GM19455 (cell line): ENCODE data around the gene CLEC4M.
"Not testable (repeated sequence)": the region's sequence is repeated elsewhere in the genome, so short reads cannot be mapped to it uniquely, and the experiment has no call there.

Experiments used
- ATAC-seq: cut with Tn5 transposase; IDR thresholded peaks from one replicate; pipeline ENCODE4 v1.9.1; 2021; ENCODE audit not compliant: unreplicated experiment

Gene CLEC4M

DNA sequence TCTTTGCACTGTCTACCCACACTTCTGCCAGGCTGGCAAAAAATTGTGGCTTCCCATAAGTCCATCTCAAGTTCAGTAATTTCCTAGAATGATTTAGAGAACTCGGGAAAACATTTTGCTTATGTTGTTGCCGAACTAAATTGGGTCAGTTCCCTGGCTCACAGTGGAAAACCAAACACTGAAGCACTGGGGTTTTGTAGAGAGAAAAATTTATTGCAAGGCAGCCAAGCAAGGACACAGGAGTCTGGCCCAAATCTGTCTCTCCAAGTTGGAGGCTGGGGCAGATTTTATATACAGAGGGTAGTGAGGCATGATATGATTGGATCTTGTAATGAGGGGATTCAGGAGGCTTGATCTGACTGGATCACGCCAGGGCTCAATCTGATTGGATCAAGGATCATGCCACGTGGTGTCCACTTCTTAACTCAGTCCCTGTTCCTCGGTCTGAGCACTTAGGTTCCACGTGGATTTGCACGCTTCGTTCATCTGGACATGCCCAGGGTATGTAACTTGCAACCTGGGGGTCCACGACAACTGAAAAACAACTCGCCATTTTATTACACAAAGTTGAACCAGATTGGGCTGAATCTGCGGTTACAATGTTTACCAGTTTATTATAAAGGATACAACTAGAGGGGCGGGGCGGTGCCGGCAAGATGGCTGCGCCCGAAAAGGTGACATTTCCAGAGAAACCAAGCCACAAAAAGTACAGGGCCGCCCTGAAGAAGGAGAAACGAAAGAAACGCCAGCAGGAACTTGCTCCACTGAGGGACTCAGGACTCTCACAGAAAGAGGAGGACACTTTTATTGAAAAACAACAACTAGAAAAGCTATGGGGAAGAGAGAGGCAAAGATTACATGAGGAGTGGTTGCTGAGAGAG, 23.0 kb upstream of the CLEC4M start:
- no peak for ATAC-seq

DNA sequence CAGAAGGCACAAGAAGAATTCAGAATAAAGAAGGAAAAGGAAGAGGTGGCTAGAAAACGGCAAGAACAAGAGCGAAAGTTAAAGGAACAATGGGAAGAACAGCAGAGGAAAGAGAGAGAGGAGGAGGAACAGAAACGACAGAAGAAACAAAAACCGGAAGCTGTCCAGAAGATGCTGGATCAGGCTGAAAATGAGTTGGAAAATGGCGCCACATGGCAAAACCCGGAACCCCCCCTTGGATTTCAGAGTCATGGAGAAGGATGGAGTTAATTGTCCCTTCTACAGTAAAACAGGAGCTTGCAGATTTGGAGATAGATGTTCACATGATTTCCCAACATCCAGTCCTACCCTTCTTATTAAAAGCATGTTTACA, 22.4 kb upstream of the CLEC4M start:
- no peak for ATAC-seq

DNA sequence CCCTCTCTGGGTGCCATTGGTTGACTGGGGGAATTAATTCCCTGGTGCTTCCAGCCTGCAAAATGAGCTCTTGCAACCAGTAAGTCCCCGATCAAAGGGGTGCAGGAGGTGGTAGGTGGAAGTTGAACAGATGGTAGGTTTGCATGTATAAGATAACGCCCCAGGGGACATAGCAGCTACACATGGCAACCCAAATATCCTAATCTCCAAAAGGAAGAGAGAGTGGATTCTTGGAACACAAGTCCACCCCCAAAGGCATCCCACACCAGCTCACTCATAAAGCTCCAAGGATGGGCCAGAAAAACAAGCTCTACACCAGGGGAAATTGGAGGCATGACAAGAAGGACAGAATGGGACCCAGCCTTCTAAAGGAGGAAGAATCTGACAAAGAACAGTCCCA, 20.5 kb upstream of the CLEC4M start:
- no peak for ATAC-seq

DNA sequence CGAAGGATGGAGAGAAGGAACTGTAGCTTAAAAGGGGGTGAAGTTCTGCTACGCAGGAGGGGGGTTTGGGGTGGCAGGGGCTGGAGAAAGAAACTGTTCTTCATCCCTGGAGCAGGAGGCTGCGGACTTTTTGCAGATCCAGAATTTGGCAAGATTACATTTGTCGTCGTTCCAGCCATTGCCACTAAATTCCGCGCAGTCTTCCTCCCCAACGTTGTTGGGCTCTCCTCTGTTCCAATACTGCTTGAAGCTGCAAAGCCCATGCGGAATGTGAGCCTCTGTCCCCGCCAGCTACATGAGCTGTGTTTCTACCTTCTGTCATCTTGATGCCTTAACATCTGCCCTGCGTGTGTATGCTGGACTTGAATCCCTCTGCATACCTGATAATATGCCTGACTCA, 20.1 kb upstream of the CLEC4M start:
- no peak for ATAC-seq

DNA sequence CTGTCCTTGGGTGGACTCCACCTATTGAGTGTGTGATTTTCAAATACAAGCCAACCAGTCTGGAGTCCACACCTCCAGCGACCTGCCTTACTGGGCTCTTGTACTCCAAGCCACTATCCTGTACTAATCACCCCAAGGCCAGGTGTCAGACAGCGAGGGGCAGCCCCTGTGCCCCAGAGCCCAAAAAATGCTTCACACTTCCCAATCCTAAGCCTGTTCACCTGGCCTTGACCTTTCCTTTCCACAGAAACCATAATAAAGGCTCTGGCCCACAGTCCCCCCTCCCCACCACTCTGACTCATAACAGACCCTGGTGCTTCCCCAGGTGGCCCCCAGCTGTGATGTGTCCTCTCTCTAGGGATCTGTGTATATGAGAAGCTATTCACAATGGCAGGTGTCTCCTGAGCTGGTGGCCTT, 19.6 kb upstream of the CLEC4M start:
- ATAC-seq = no peak

DNA sequence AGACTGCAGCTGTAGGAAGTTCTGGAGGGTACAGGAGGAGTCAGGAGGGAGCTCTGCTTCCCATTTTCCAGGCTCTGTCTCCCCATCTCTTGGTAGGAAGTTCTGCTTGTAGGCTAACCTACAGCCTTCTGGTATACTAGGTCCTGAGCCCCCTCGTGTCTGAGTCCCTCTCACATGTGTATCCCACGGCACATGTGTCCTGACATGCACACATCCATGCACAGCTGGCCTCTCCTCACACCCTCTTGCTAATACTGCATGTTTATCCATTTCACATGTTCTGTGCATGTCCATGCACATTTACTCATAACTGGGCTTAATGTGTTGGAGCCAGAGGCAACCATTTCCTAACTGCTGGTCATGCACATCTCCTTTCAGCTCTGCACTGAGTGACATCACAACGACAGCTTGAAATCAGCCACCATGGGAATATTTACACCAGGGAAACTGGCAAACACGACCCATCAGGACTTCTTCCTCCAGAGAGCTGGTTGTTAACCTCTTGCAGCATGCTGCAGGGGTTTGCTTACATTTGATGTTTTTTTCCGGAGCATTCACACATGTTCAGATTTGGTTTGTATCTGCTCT, 18.8 kb upstream of the CLEC4M start:
- no peak for ATAC-seq

DNA sequence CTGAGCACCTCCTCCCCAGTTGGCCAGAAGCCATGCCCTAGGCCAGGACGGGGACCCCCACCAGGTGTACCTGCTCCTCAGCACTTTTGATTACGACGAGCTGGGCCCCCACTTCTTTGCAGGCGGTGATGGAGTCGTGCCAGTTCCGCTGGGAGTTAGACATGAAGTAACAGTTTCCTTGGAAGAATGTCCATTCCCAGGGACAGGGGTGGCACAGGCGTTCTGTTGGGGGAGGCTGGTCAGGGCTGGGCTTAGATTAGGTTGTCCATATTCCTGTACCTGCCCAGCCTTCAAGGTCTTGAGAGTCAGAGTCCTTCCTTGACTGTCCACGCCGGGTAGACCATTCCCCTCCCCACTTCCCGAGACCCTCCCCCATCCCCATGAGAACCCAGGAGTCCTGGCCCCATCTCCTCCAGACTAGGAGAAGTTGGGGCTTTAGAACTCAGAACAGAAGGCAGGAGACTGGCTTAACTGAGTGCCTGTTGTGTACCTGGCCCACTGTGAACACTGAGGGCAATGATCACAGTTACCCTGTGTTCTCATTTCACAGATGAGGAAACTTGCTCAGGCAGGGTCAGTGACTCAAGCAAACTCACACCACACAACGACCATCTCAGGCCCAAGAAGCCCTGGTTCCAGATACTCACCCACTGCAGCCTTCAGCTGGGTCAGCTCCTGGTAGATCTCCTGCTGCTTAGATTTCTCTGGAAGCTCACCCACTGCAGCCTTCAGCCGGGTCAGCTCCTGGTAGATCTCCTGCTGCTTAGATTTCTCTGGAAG, 18.0 kb upstream of the CLEC4M start:
- ATAC-seq = no peak

DNA sequence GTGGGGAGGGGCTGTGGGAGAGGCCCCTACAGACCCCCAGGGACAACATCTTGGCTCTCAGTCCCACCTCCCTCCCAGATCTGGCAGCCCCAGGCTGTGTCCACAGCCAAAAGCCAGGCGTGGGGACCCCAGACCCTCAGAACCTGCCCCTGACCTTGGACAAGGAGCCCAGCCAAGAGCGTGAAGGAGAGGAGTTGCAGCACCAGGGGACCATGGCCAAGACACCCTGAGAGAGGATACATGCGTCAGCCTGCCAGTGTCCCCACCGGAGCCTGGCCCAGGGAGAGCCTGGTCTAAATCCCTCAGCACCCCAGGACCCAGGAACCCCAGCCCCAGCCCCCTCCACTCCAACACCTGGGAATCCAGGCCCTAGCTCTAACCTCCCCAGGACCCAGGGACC, 16.7 kb upstream of the CLEC4M start:
- not testable (repeated sequence) for ATAC-seq

DNA sequence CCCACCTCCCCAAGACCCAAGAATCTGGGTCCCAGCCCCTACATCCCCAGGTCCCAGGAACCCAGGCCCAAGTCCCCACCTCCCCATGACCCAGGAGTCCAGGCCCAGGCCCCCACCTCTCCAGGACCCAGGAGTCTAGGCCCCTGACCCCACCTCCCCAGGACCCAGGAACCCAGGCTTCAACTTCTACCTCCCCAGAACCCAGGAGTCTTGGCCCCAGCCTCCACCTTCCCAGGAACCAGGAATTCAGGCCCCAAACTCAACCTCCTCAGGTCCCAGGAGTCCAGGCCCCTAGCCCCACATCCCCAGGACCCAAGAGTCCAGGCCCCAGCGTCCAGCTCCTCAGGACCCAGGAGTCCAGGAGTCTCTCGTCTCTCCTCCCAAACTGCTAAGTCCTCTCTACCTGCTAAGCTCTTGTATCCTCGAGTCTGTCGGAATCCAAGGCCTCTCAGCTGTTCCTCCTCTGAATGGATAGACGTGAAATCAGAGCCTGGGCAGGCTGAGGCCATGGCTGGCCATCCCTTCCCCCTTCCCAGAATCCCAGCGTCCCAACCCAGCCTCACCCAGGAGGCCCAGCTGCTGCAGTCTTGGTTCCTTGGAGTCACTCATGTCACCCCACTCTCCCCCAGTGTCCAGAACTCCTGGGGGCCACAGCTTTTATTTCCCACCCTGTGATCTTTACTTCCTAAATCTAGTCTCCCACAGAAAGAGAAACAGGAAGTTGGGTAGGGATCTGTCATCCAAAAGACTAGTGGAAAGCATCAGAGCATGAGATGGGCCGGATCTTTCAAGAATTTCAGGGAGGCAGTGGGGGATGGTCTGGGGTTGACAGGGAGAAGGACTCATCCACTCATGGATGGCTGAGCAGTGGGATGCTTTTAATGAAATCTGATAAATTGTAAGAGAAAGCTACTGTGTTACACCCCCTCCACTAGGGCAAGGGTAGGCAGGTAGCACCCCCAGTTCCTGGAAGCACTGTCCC, 15.8 kb upstream of the CLEC4M start, which contains the start of gene CD209:
CD209 (minus strand) TSS at position 632 of the 982 bp plus-strand sequence; CDS start at position 609, 23 bp downstream.
- no peak for ATAC-seq

DNA sequence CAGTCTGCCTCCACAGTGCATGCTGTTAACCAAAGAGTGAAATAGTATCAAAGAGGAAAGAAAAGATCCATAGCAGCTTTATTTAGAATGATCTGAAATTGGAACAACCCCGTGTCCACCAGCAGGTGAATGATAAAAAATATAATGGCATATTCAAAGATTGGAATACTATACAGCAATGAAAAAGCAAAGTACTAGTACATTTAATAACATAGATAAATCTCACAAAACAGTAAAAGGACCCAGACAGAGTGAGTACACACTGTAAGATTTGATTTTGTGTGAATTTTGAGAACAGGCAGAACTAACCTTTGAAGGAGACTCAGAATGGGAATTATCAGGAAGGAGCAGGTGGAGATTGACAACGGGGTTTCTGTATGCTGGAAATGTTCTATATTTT, 14.9 kb upstream of the CLEC4M start:
- ATAC-seq = no peak

DNA sequence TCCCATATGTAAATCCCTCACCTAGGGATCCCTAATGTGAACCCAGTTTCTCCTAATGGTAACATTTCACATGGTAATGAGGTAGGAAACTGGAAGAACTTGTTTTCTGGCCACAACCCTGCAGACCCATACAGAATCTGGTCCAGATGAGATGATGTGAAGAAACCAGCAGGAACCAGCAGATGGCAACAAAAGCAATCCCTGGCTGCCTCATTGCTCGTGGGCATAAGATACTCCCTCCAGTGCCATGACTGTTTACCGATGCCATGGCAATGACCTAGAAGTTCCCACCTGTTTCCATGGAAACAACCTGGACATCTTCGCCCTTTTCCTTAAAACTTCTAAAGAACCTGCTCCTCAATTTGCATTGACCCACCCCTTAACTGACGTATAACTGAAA, 14.3 kb upstream of the CLEC4M start:
- no peak for ATAC-seq

DNA sequence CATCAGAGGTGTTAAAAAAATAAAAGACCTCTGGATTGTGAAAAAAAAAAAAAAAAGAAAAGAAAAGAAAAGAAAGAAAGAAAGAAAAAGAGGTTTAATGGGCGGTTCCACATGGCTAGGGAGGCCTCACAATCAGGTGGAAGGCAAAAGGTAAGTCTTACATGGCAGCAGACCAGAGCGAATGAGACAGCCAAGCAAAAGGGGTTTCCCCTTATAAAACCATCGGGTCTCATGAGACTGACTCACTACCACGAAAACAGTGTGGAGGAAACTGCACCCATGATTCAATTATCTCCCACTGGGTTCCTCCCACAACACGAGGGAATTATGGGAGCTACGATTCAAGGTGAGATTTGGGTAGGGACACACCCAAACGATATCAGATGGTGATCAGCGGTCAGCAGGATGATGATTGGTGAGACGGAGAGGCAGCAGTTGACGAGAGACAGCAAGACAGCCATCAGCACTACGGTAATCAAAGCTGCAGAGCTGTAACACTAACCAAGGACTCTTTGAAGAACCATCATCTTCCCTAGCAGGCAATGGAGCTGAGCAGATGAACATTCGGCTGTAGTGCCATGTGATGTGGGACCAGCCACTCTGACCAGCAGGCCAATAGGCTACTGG, 11.8 kb upstream of the CLEC4M start:
- no peak for ATAC-seq

DNA sequence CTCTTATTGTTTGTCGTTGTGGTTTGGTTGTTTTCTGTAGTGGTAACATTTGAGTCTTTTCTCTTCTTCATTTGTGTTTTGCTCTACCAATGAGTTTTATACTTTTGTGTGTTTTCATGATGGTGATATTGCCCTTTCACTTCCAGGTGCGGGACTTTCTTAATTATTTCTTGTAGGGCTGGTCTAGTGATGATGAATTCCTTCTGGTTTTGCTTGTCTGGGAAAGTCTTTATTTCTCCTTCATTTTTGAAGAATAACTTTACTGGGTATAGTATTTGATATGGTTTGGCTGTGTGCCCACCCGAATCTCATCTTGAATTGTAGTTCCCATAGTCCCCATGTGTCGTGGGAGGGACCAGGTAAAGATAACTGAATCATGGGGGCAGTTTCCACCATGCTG, 6.8 kb upstream of the CLEC4M start:
- no peak for ATAC-seq

DNA sequence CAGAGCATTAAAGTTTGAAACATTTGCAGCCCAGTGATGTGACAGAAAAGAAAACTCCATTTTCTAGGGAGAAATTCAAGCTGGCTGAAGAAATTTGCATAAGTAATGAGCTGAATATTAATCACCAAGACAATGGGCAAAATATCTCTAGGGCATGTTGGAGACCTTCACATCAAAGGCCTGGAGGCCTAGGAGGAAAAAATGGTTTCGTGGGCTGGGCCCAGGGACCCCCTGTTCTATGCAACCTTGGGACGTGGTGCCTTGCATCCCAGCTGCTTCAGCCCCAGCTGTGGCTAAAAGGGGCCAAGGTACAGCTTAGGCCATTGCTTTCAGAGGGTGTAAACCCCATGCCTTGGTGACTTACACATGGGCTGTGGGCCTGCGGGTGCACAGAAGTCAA, 5.7 kb upstream of the CLEC4M start:
- ATAC-seq = no peak

DNA sequence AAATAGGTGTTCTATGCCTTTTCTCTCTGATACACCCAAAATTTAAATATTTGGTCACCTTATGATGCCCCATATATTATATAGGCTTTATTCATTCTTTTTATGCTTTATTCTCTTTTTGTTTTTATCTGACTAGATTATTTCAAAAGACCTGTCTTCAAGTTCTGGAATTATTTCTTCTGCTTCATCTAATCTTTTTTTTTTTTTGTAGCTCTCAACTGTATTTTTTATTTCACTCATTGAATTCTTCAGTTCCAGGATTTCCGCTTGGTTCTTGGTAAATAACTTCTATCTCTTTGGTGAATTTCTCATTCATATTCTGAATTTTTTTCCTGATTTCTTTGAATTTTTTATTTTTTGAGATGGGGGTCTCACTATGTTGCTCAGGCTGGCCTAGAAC, 3.9 kb upstream of the CLEC4M start:
- ATAC-seq = no peak

DNA sequence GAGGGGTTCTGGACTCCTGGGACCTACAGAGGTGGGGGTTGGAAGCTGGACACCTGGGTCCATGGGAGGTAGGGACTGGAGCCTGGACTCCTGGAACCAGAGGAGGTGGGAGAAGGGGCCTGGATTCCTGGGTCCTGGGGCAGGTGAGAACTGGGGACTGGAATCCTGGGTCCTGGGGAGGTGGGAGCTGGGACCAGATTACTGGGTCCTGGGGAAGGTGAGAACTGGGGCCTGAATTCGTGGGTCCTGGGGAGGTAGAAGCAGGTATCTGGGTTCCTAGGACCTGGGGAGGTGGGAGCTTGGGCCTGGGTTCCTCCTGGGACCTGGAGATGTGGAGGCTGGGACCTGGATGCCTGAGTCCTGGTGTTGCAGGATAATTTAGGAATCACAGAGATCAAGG, 653 bp downstream of the CLEC4M start:
- no peak for ATAC-seq

DNA sequence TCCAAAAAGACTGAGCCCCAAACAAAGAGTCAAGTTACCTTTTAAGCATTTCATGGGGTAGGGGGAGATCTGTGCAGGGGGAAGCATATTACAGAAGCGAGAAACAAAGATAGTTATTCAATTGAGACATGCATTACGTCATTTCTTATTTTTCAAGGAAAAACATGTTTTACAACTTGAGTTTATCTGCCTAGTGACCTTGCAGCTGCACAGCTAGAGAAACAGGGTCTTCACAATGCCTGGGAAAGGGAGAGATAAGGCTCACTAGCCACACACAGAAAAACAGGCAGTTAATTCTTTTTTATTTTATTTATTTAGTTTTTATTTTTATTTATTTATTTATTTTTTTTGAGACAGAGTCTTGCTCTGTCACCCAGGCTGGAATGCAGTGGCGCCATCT, 1.1 kb downstream of the CLEC4M start:
- ATAC-seq = not testable (repeated sequence)

DNA sequence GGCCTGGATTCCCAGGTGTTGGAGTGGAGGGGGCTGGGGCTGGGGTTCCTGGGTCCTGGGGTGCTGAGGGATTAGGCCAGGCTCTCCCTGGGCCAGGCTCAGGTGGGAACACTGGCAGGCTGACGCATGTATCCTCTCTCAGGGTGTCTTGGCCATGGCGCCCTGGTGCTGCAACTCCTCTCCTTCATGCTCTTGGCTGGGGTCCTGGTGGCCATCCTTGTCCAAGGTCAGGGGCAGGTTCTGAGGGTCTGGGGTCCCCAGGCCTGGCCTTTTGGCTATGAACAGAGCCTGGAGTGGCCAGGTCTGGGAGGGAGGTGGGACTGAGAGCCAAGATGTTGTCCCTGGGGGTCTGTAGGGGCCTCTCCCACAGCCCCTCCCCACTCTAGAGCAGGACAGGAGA, 2.0 kb downstream of the CLEC4M start:
- not testable (repeated sequence) for ATAC-seq

DNA sequence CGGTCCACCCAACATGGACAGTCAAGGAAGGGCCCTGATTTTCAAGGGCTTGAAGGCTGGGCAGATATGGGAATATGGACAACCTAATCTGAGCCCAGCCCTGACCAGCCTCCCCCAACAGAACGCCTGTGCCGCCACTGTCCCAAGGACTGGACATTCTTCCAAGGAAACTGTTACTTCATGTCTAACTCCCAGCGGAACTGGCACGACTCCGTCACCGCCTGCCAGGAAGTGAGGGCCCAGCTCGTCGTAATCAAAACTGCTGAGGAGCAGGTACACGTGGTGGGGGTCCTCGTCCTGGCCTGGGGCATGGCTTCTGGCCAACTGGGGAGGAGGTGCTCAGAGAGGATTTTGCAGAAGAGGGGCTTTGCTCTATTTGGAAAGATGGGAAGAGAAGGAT, 3.5 kb downstream of the CLEC4M start:
- no peak for ATAC-seq

DNA sequence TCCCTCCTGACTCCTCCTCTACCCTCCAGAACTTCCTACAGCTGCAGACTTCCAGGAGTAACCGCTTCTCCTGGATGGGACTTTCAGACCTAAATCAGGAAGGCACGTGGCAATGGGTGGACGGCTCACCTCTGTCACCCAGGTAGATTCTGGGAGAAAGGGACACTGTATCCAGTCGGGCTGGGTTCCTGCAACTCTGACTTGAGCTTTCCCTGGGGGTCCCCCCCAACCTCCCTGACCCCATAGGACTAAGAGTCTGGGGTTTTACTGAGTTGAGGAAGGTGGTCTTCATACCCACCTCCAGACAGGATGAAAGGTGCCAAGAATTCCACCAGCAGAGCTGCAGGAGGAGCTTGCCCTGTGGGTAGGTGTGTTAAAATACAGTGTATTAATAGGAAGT, 4.4 kb downstream of the CLEC4M start:
- ATAC-seq = no peak
